Spleen (tissue), 11 donors: ENCODE data around the gene HOXB4. TPM values are rescaled to one million over a fixed set of nuclear protein-coding genes. Genes with fewer than 3 reads are reported as not detected.

Source experiments
- DNase-seq: peaks from one replicate; pipeline ENCODE4 v3.0.0-alpha.2; 2020
- H3K27ac ChIP-seq, 8 donors: fragments of 200-600 bp; sonication (generic) in 7 of 8; 1 replicate in 4 of 8; 2 replicates in 4 of 8; pipeline versions ENCODE4 v1.5.0 to v1.8.0; 2016 to 2021; ENCODE audit warnings: inconsistent platforms in 4 of 8, mild to moderate bottlenecking in 4 of 8, moderate library complexity in 1 of 8
- H3K27me3 ChIP-seq, 7 donors: fragments of 200-600 bp; sonication (generic) in 6 of 7; replicated peaks in 1 of 7; 1 replicate in 4 of 7; 2 replicates in 3 of 7; pipeline versions ENCODE4 v1.5.0 to v1.8.0; 2016 to 2021; ENCODE audit warnings: inconsistent platforms in 3 of 7, mild to moderate bottlenecking in 1 of 7
- H3K36me3 ChIP-seq, 6 donors: fragments of 200-600 bp; sonication (generic) in 5 of 6; 1 replicate in 4 of 6; 2 replicates in 2 of 6; pipeline versions ENCODE4 v1.5.0 to v1.8.0; 2016 to 2021; ENCODE audit warnings: inconsistent platforms in 2 of 6
- H3K4me1 ChIP-seq, 6 donors: fragments of 200-600 bp; sonication (generic) in 5 of 6; 1 replicate in 3 of 6; 2 replicates in 3 of 6; pipeline versions ENCODE4 v1.5.0 to v1.8.0; 2016 to 2021; ENCODE audit warnings: inconsistent platforms in 3 of 6
- H3K4me3 ChIP-seq, 8 donors: fragments of 200-600 bp; sonication (generic) in 7 of 8; 1 replicate in 4 of 8; 2 replicates in 4 of 8; pipeline versions ENCODE4 v1.5.0 to v1.8.0; 2016 to 2021; ENCODE audit warnings: inconsistent platforms in 4 of 8, mild to moderate bottlenecking in 4 of 8, moderate library complexity in 2 of 8
- H3K9me3 ChIP-seq, 8 donors: fragments of 200-600 bp; sonication (generic) in 7 of 8; 1 replicate in 4 of 8; 2 replicates in 4 of 8; pipeline versions ENCODE4 v1.5.0 to v1.8.0; 2016 to 2021; ENCODE audit warnings: inconsistent platforms in 4 of 8
- POLR2A ChIP-seq, 3 donors: fragments of 450-650 bp; IDR thresholded peaks; one replicate each; pipeline ENCODE4 v1.5.1; 2017; ENCODE audit warnings: antibody characterized with exemption in 3 of 3, mild to moderate bottlenecking in 1 of 3
- POLR2AphosphoS5 ChIP-seq, 3 donors: sonication (generic); formaldehyde crosslinking; IDR thresholded peaks; one replicate each; pipeline ENCODE4 v1.5.1; 2017; ENCODE audit warnings: antibody characterized with exemption in 3 of 3
- WGBS, 5 donors: extraction: QIAGEN DNeasy Blood & Tissue Kit in 3 of 5; methylation state at CpG; one replicate each; pipeline versions ENCODE4 v1.1.5 to v1.1.7; 2013 to 2018; 5-methylcytosine and 5-hydroxymethylcytosine counted together
- intact Hi-C: fragments of 100-400 bp; cut with DNase I; formaldehyde crosslinking; loops from one replicate; pipeline ENCODE4 v1.15.0; 2023; ENCODE audit warnings: low total_unique reads
- polyA plus RNA-seq, 3 donors: library from polyadenylated mRNA; stranded (reverse); fragments of 200-250 nt; gene quantifications; one replicate each; pipeline ENCODE4 v1.2.1, GENCODE V29; 2013
- total RNA-seq, 7 donors: library from RNA; depleted of rRNA in 3 of 7; stranded (reverse); fragments of >200 nt in 3 of 7; fragmentation: NEBNext Ultra II Directional in 4 of 7; extraction: Animal tissue kit (Norgen Biotek cat#: 25700) in 4 of 7; gene quantifications; one replicate each; pipeline versions ENCODE4 v1.1.0 to v1.2.1, GENCODE V29; 2016 to 2021
- TF ChIP-seq, protein P1 (sequence below), 11 experiments: fragments of 200-600 bp in 7 of 11; fragments of 450-650 bp in 4 of 11; sonication (generic) in 4 of 11; IDR thresholded peaks in 8 of 11; conservative IDR thresholded peaks in 3 of 11; 1 replicate in 7 of 11; 2 replicates in 4 of 11; pipeline versions ENCODE4 v1.4.0 to v1.8.0; 2016 to 2021; ENCODE audit warnings: antibody characterized with exemption in 11 of 11, inconsistent platforms in 4 of 11, mild to moderate bottlenecking in 1 of 11
- donor health status: healthy with polysubstance abuse.
- donor health status: DM: no; HTN: no; CAD: no; lungs with moderate emphysema.
- donor health status: DM: no; HTN: no; CAD: no.
- donor health status: Bipolar disorder and iron deficiency.
- donor health status: healthy.
- donor health status: DM: no; HTN: no; CAD: no.
- donor health status: DM: yes; HTN: yes; CAD: no.

The HOXB4 gene
- total and polyA plus RNA-seq, 10 donors = 1.9 to 6.4 (median 2.7) TPM

DNA sequence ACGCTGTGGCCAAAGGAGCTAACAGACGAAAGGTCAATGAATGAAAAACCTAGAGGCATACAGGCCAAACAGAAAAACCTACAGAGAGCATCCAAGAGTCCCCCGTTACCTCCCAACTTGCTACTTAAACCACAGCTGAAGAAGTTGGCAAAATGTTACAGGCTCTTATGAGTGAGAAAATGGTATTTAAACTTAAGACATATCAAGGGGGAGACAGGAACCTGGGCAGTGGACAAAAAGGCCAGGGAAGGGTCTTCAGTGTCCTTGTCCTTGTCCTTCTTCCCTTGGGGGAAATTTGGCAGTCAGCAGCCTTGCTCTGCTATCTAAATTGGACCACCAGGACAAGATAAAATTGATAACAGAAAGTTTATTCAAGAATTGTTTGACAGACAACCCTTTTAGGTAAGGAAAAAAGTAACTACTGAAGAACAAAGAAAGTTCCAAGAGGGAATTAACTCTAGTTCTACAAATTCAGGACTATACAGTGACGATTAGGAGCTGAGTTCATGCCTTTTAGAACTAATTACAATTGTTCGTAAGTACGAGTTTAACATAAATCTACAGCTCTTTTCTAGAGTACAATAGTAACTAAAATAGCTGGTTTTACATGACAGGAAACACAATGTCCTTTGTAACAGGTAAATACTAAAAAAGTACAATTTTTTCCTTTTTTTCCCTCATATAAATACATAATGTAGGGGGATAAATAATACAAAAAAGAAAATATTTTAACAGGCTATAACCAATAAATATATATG, 29.4 kb downstream of the HOXB4 start:
- Histone ChIP-seq H3K4me1 (peaks cover 0 to 65% (median 20%) of the 10 kb centered on the region in 6 donors), H3K9me3 (no peaks in the 10 kb centered on the region), H3K4me3 (peak overlapping the region in 2 of 8 donors; percentile 7 to 19), H3K36me3 (peaks cover 0 to 17% (median 0%) of the 10 kb centered on the region in 6 donors), H3K27ac (peak overlapping the region in 7 of 8 donors; percentile 57 to 94 (median 88)), H3K27me3 (peaks cover 0 to 51% (median 11%) of the 10 kb centered on the region in 7 donors)
- no peak for DNase-seq
- intact Hi-C loops = no loop called here
- TF ChIP-seq POLR2AphosphoS5 (IDR thresholded peaks at IDR 0.05) (no peak), POLR2A (IDR thresholded peaks at IDR 0.05) (no peak)
- TF ChIP-seq, protein P1, sequence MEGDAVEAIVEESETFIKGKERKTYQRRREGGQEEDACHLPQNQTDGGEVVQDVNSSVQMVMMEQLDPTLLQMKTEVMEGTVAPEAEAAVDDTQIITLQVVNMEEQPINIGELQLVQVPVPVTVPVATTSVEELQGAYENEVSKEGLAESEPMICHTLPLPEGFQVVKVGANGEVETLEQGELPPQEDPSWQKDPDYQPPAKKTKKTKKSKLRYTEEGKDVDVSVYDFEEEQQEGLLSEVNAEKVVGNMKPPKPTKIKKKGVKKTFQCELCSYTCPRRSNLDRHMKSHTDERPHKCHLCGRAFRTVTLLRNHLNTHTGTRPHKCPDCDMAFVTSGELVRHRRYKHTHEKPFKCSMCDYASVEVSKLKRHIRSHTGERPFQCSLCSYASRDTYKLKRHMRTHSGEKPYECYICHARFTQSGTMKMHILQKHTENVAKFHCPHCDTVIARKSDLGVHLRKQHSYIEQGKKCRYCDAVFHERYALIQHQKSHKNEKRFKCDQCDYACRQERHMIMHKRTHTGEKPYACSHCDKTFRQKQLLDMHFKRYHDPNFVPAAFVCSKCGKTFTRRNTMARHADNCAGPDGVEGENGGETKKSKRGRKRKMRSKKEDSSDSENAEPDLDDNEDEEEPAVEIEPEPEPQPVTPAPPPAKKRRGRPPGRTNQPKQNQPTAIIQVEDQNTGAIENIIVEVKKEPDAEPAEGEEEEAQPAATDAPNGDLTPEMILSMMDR (IDR thresholded peaks at IDR 0.05 in 8 of 11, conservative IDR thresholded peaks at IDR 0.05 in 3 of 11) = no peak
- 48 to 58% (median 53%) methylated on average over 6 of the region's 6 CpGs for WGBS, 5 donors

DNA sequence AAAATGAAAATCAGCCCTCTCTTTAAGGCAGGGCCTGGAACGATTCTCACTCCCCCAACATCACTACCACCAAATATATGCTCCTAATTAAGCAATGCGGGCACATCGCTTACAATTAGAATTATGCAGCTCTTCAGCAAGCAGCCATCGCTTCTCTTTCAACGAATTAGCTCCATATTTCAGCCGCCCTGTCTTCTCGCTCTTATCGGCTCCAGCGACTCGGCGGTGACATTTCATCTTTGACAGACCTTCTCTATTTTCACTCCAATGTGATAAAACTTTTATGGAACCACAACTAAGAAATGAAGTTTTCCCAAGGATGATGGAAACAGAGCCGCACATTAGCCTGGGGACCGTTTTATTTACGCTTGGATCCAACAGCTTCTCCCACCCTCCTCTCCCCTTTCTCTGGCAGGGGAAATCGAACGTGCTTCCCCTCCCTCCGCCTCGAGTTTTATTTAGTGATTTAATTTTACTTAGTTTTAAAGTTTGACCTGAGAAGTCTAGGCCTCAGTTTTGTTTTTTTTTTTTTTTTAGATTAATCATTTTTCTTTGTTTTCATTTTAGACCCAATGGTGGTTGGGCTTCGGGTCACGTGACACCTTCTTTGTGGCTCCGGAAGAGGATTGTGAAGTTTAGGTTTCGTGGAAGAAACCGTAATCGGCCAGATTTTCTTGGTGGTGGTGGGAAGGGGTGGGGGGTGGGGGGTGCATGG, 30.2 kb downstream of the HOXB4 start:
- no peak for DNase-seq
- H3K27me3 ChIP-seq = peaks cover 0 to 55% (median 18%) of the 10 kb centered on the region in 7 donors
- peak overlapping the region in 3 of 8 donors; percentile 7 to 36 (median 13) for H3K4me3 ChIP-seq
- intact Hi-C loops = no loop called here
- peaks cover 2 to 72% (median 27%) of the 10 kb centered on the region in 6 donors for H3K4me1 ChIP-seq
- 33 to 49% (median 38%) methylated on average over 24 of the region's 24 CpGs for WGBS, 5 donors
- no peaks in the 10 kb centered on the region for H3K9me3 ChIP-seq
- peak overlapping the region in 7 of 8 donors; percentile 67 to 94 (median 88) for H3K27ac ChIP-seq
- no peak for TF ChIP-seq POLR2A (IDR thresholded peaks at IDR 0.05)
- peaks cover 0 to 17% (median 0%) of the 10 kb centered on the region in 6 donors for H3K36me3 ChIP-seq

DNA sequence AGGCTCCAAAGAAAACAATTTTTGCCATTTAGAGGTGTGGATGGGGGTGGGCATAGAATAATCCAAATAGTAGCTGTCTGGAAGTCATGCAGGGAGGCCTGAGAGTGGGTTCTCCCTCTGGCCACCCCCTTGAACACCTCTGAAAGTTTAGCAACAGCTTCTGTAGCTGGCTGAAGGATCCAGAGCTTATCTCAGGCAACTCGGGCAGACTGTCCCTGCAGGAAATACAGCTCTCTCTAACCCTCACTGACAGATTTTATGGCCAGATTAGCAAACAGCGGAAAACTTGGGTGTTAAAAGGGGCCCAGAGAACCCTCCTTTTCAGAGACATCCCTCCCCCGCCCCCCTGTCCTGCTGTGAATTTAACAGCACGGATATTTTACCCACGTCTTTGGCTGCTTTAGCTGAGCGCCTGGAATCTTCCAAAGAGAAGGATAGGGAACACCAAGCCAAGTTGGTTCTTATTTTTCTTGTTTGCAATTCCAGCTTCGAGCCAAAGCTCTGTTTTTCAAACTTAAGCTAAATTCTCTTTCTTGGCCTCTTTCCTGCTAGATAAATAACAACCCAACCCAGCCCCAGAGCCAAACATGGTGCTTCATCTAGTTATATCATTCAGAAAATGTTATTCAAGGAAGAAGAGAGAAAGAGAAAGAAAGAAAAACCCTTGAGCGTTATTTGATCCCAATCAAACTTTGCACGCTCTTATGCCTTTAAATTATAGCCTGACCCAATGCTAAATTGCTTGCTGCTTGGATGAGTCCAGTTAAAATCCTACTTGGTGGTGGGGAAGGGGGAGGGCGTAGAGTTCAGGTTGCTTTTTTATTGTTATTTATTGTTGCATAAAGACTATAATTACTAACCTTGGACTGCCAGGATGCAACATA, 31.0 kb downstream of the HOXB4 start:
- WGBS, 5 donors = 43 to 64% (median 51%) methylated on average over 10 of the region's 10 CpGs
- intact Hi-C loops = no loop called here
- Histone ChIP-seq H3K4me1 (peaks cover 2 to 79% (median 34%) of the 10 kb centered on the region in 6 donors), H3K36me3 (peaks cover 0 to 16% (median 0%) of the 10 kb centered on the region in 6 donors), H3K27ac (peak overlapping the region in 7 of 8 donors; percentile 55 to 94 (median 88)), H3K9me3 (no peaks in the 10 kb centered on the region), H3K27me3 (peaks cover 0 to 63% (median 25%) of the 10 kb centered on the region in 7 donors), H3K4me3 (peak overlapping the region in 2 of 8 donors; percentile 13 to 36)
- no peak for DNase-seq
- TF ChIP-seq POLR2AphosphoS5 (IDR thresholded peaks at IDR 0.05) (no peak), POLR2A (IDR thresholded peaks at IDR 0.05) (no peak)
- TF ChIP-seq, protein P1 (IDR thresholded peaks at IDR 0.05 in 8 of 11, conservative IDR thresholded peaks at IDR 0.05 in 3 of 11) = no peak
